ENCODE data around the gene ATP6V0C.

Gene ATP6V0C

DNA sequence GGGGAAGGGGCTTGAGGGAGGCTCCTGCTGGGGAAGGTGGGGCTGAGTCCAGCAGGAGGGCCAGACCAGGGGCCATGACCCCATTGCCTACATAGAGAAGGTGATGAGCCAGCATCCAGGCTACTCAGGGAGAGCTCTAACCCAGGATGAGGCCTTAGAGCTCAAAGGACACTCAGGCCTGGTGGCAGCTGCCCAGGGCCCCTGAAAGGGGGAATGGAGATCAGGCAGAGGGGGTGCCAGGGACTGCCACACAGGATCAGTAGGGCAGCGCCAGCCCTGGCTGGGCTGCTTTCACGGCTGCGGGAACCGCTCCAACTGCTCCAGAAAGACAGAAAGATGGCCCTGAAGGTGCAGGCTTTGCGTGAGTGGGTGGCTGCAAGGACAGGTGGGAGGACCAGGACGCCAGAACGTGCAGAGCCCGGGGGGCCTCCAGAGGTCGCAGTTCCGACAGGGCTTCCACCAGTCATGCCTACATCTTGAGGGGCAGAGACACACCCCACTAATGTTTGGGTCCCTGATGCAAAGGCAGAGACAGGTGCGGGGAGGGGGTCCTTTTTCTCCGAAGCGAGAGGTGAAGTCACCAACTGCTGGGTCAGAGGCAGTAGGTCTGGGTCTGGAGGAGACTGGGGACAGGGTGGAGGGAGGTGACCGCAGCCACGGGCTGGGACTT lies 882 bp upstream of the ATP6V0C start:
- TF ChIP-seq, protein P1, sequence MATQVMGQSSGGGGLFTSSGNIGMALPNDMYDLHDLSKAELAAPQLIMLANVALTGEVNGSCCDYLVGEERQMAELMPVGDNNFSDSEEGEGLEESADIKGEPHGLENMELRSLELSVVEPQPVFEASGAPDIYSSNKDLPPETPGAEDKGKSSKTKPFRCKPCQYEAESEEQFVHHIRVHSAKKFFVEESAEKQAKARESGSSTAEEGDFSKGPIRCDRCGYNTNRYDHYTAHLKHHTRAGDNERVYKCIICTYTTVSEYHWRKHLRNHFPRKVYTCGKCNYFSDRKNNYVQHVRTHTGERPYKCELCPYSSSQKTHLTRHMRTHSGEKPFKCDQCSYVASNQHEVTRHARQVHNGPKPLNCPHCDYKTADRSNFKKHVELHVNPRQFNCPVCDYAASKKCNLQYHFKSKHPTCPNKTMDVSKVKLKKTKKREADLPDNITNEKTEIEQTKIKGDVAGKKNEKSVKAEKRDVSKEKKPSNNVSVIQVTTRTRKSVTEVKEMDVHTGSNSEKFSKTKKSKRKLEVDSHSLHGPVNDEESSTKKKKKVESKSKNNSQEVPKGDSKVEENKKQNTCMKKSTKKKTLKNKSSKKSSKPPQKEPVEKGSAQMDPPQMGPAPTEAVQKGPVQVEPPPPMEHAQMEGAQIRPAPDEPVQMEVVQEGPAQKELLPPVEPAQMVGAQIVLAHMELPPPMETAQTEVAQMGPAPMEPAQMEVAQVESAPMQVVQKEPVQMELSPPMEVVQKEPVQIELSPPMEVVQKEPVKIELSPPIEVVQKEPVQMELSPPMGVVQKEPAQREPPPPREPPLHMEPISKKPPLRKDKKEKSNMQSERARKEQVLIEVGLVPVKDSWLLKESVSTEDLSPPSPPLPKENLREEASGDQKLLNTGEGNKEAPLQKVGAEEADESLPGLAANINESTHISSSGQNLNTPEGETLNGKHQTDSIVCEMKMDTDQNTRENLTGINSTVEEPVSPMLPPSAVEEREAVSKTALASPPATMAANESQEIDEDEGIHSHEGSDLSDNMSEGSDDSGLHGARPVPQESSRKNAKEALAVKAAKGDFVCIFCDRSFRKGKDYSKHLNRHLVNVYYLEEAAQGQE (IDR thresholded peaks at IDR 0.05; ENCODE audit: insufficient read depth in 1 of 2, low read depth in 2 of 2, low read length in 2 of 2), result no peak

DNA sequence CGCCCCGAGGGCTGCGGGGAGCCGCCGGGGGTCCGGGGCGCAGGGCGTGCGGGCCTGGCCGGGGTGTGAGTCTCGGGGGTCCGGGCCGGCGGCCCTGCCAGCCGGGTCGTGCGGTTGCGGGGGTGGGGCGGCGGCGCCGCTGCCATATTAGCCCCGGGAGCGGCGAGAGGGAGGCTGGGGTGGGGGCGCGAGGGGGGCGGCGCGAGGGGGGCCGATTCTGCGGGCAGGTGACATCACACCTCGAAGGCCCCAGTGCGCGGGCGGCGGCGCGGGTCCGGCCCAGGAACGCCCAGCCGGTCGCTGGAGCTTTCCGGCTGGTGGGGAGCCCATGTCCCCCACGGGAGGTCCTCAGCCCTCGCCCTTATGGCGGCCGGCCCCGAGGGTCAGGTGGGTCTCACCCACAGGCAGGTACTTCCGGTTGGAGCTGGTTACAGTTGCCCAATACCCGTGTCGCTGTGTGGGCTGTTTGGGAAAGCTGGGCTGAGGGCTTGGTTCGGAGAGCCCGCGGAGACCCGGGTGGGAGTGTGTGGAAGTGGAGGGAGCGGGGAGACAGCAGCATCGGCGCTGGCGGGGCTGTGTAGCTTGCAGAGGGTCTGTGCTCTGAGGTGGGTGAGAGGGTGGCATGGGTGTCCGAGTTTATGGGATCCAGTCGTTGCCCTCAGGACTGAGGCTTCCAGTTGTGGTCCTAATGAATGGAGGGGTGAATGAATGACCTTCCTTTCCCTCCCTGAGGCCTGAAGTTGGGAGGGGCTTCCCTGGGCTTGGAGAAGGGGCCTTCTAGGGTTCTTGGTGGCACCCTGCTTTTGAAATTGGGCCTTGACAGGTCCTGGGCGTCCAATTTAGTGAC lies 804 bp downstream of the ATP6V0C start:
- TF ChIP-seq POLR2AphosphoS5 (IDR thresholded peaks at IDR 0.05; ENCODE audit: low read depth, low read length), result no peak
- no peak for TF ChIP-seq SIN3A (IDR thresholded peaks at IDR 0.05; ENCODE audit: borderline replicate concordance, insufficient read depth, low read length)
- no peak for TF ChIP-seq FOXP2 (optimal IDR thresholded peaks at IDR 0.05; ENCODE audit: borderline replicate concordance, extremely low read depth, extremely low read length, insufficient read depth)
- TF ChIP-seq TAF1 (IDR thresholded peaks at IDR 0.05; ENCODE audit: borderline replicate concordance, insufficient read depth, low read length), result no peak
- TF ChIP-seq, protein P1 (IDR thresholded peaks at IDR 0.05; ENCODE audit: insufficient read depth in 1 of 2, low read depth in 2 of 2, low read length in 2 of 2), result no peak

DNA sequence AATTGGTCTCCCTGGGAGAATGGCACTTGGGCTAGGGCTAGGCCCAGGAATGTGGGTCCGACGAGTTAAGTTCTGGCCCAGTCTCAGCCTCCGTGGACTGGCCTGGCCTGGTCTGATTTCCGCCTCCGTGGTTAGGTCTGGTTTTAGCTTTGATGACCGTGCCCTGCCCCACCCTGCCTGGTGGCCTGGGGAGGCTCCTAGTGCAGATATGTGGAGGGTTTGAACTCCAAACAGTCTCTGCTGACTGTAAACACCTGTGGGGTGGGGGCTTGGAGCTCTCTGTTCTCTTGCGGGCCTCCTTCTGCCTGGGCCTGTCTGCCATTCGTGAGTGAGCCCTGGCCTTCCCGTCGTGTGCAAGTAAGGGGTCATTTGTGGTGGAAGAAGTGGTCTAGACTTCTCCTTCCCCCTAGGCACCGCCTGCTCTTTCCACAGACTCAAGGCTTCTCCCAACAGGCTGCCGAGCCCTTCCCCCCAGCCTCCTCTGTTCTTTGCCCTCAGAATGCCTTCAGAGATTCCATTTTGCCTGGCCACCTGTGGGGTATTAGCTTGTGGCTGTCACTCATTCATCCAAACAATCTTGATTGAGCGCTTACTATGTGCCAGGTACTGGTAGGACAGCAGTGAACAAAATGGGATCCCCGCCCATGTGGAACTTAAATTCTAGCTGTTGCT lies 1.6 kb downstream of the ATP6V0C start:
- TF ChIP-seq, protein P1 (IDR thresholded peaks at IDR 0.05; ENCODE audit: insufficient read depth in 1 of 2, low read depth in 2 of 2, low read length in 2 of 2), result no peak
- no peak for TF ChIP-seq POLR2AphosphoS5 (IDR thresholded peaks at IDR 0.05; ENCODE audit: low read depth, low read length)
- TF ChIP-seq FOXP2 (optimal IDR thresholded peaks at IDR 0.05; ENCODE audit: borderline replicate concordance, extremely low read depth, extremely low read length, insufficient read depth), result no peak
- TF ChIP-seq TAF1 (IDR thresholded peaks at IDR 0.05; ENCODE audit: borderline replicate concordance, insufficient read depth, low read length), result no peak
- no peak for TF ChIP-seq SIN3A (IDR thresholded peaks at IDR 0.05; ENCODE audit: borderline replicate concordance, insufficient read depth, low read length)

DNA sequence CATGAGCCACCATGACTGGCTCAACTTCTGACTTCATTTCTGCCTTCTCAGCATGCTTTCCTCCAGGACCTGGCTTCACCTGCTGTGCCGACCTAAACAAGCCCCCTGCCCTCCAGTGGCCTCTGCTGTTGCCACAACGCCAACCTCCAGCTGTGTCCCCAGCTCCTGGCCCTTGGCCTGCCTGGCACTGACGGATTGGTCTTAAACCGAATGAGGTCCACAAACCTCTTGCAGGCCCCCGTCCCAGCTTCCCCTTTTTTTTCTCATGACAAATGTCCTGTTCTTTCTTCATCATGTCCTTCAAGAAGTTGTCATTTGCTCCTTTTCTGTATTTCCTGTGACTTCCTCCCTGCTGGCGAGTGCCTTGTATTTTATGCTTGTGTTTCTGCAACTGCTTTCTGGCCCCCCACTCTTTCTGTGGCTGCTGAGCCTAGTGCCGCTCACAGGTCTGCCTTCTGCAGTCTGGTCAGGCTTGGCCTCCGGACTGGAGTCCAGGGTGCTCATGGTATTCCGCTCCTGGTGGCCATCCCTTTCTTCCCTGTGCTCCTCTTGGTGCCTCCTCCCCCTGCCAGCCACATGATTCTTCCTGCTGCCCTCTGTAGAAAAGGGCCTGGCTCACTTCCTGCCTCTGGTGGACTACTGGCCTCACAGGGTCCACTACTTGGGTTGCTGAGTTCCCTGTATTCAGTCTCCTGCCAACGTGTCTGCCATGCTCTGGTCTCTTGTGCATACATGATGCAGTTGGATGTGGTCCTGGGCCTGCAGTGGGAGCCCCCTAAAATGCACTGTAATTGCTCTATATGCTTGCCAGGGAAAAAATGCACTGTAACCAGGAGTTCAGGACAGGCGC lies 2.9 kb downstream of the ATP6V0C start:
- TF ChIP-seq TAF1 (IDR thresholded peaks at IDR 0.05; ENCODE audit: borderline replicate concordance, insufficient read depth, low read length) (no peak), POLR2AphosphoS5 (IDR thresholded peaks at IDR 0.05; ENCODE audit: low read depth, low read length) (no peak), FOXP2 (optimal IDR thresholded peaks at IDR 0.05; ENCODE audit: borderline replicate concordance, extremely low read depth, extremely low read length, insufficient read depth) (no peak), SIN3A (IDR thresholded peaks at IDR 0.05; ENCODE audit: borderline replicate concordance, insufficient read depth, low read length) (no peak)
- TF ChIP-seq, protein P1 (IDR thresholded peaks at IDR 0.05; ENCODE audit: insufficient read depth in 1 of 2, low read depth in 2 of 2, low read length in 2 of 2), result no peak

All from PFSK-1 (cell line).